CD14-positive monocyte (primary cell): ENCODE results near the gene TOR1AIP2. TPM values are rescaled to one million over a fixed set of nuclear protein-coding genes. Genes with fewer than 3 reads are reported as not detected.

Experiments used
- DNase-seq, 3 donors: peaks; one replicate each; pipeline ENCODE4 v3.0.0-alpha.2; 2011 to 2022
- H2AFZ ChIP-seq: 2 replicates; pipeline ENCODE4 v1.6.0; 2012; ENCODE audit warnings: mild to moderate bottlenecking, low read depth, low read length, inconsistent platforms; ENCODE audit not compliant: insufficient read depth, poor library complexity, severe bottlenecking
- H3K27ac ChIP-seq, 2 donors: 1 replicate in 1 of 2; 2 replicates in 1 of 2; pipeline ENCODE4 v1.5.1; 2012 to 2013; ENCODE audit warnings: low read length in 2 of 2, control low read depth in 1 of 2, inconsistent platforms in 1 of 2, low read depth in 1 of 2, mild to moderate bottlenecking in 1 of 2
- H3K27me3 ChIP-seq, 2 donors: one replicate each; pipeline versions ENCODE4 v1.6.0 to v1.6.1; 2011 to 2013; ENCODE audit warnings: low read length in 2 of 2; ENCODE audit not compliant: control insufficient read depth in 2 of 2, insufficient read depth in 2 of 2
- H3K36me3 ChIP-seq, 2 donors: replicated peaks in 1 of 2; 1 replicate in 1 of 2; 2 replicates in 1 of 2; pipeline versions ENCODE4 v1.5.1 to v1.6.1; 2012 to 2013; ENCODE audit warnings: low read length in 2 of 2, control low read depth in 1 of 2, inconsistent platforms in 1 of 2, mild to moderate bottlenecking in 1 of 2; ENCODE audit not compliant: insufficient read depth in 2 of 2, control insufficient read depth in 1 of 2
- H3K4me1 ChIP-seq, 2 donors: 1 replicate in 1 of 2; 2 replicates in 1 of 2; pipeline versions ENCODE4 v1.5.1 to v1.6.1; 2012 to 2013; ENCODE audit warnings: low read length in 2 of 2, control low read depth in 1 of 2, inconsistent platforms in 1 of 2, mild to moderate bottlenecking in 1 of 2, moderate library complexity in 1 of 2; ENCODE audit not compliant: insufficient read depth in 2 of 2, control insufficient read depth in 1 of 2
- H3K4me2 ChIP-seq: replicated peaks from 2 replicates; pipeline ENCODE3; 2012; ENCODE audit warnings: low read length, moderate library complexity, mild to moderate bottlenecking; ENCODE audit not compliant: poor library complexity, severe bottlenecking; ENCODE audit errors: extremely low read depth
- H3K4me3 ChIP-seq, 3 experiments: fragments of 200-600 bp in 1 of 3; sonication (generic) in 1 of 3; replicated peaks in 1 of 3; 1 replicate in 2 of 3; 2 replicates in 1 of 3; pipeline ENCODE4 v1.5.1; 2011 to 2013; ENCODE audit warnings: low read length in 3 of 3, mild to moderate bottlenecking in 3 of 3, control low read depth in 2 of 3, low read depth in 2 of 3, inconsistent platforms in 1 of 3, moderate library complexity in 1 of 3
- H3K79me2 ChIP-seq: 2 replicates; pipeline ENCODE4 v1.6.0; 2012; ENCODE audit warnings: mild to moderate bottlenecking, control low read depth, inconsistent platforms, low read length, moderate library complexity; ENCODE audit not compliant: insufficient read depth
- H3K9ac ChIP-seq: 2 replicates; pipeline ENCODE4 v1.6.0; 2017; ENCODE audit warnings: low read length, mild to moderate bottlenecking; ENCODE audit not compliant: insufficient read depth, poor library complexity, severe bottlenecking
- H3K9me3 ChIP-seq, 2 donors: replicated peaks in 1 of 2; 1 replicate in 1 of 2; 2 replicates in 1 of 2; pipeline versions ENCODE4 v1.5.1 to v1.6.1; 2012 to 2013; ENCODE audit warnings: low read length in 2 of 2, control low read depth in 1 of 2; ENCODE audit not compliant: control insufficient read depth in 1 of 2, insufficient read depth in 1 of 2
- H4K20me1 ChIP-seq: 2 replicates; pipeline ENCODE4 v1.6.0; 2012; ENCODE audit warnings: mild to moderate bottlenecking, low read length, control low read depth, moderate library complexity; ENCODE audit not compliant: insufficient read depth
- H3K27ac Mint-ChIP-seq, 7 donors: one replicate each; pipeline ENCODE4 v1.8.0; 2020; ENCODE audit warnings: mild to moderate bottlenecking in 7 of 7, mixed read lengths in 7 of 7, moderate library complexity in 6 of 7, inconsistent platforms in 2 of 7
- H3K27me3 Mint-ChIP-seq, 3 donors: one replicate each; pipeline ENCODE4 v1.8.0; 2021 to 2022; ENCODE audit warnings: low read depth in 3 of 3, mild to moderate bottlenecking in 3 of 3, mixed read lengths in 3 of 3, moderate library complexity in 3 of 3, inconsistent platforms in 1 of 3
- H3K36me3 Mint-ChIP-seq, 2 donors: one replicate each; pipeline ENCODE4 v1.8.0; 2020; ENCODE audit warnings: mixed read lengths in 2 of 2, inconsistent platforms in 1 of 2, mild to moderate bottlenecking in 1 of 2
- H3K4me1 Mint-ChIP-seq: one replicate; pipeline ENCODE4 v1.8.0; 2020; ENCODE audit warnings: mild to moderate bottlenecking, mixed read lengths
- H3K4me3 Mint-ChIP-seq, 2 donors: one replicate each; pipeline ENCODE4 v1.8.0; 2020; ENCODE audit warnings: mild to moderate bottlenecking in 2 of 2, mixed read lengths in 2 of 2, moderate library complexity in 1 of 2
- H3K9me3 Mint-ChIP-seq, 7 donors: one replicate each; pipeline ENCODE4 v1.8.0; 2020 to 2022; ENCODE audit warnings: mixed read lengths in 7 of 7, mild to moderate bottlenecking in 6 of 7, moderate library complexity in 6 of 7, inconsistent platforms in 2 of 7
- CTCF ChIP-seq: fragments of 200-600 bp; IDR thresholded peaks from one replicate; pipeline ENCODE4 v1.8.0; 2022; ENCODE audit warnings: antibody characterized with exemption, mild to moderate bottlenecking
- WGBS: methylation state at CpG from one replicate; pipeline ENCODE4 v1.1.5; 2013; ENCODE audit warnings: missing lambda C conversion rate; ENCODE audit not compliant: insufficient coverage; 5-methylcytosine and 5-hydroxymethylcytosine counted together
- intact Hi-C, 2 donors: fragments of 100-400 bp; cut with micrococcal nuclease; formaldehyde crosslinking; loops; one replicate each; pipeline versions ENCODE4 v1.15.0 to v1.15.1; 2023
- polyA plus RNA-seq, 3 donors: library from polyadenylated mRNA; depleted of rRNA in 1 of 3; unstranded in 2 of 3; stranded (reverse) in 1 of 3; fragments of 300-500 nt in 2 of 3; fragments of >200 nt in 1 of 3; fragmentation: Illumina TruSeq in 2 of 3; gene quantifications; 1 replicate in 2 of 3; 2 replicates in 1 of 3; pipeline ENCODE4 v1.2.3, GENCODE V29; 2012 to 2021

Gene TOR1AIP2
- polyA plus RNA-seq, 3 donors: 9.9 to 21.5 (median 20.5) TPM

DNA sequence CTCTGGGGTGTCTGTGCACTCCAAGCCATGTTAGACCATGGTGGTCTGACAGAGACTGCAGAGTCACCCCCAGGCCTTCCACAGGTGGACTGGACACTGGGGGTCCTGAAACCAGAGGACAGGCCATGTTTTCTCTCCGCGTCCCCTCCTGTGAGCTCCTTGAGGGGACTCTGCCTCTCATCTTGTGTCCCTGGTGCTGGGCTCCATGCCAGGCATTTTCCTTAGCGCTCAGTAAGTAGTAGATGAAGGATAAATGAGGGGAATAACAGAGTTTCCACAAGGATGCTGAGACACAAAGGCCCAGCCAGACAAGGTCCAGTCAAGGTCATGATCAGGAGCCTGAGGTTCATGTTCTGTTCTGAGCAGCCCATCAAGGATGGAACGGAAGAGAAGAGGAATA is 77.1 kb downstream of the TOR1AIP2 start:
- Mint-ChIP-seq H3K4me3 (no peak overlapping the region), H3K36me3 (no peaks in the 10 kb centered on the region), H3K27ac (no peak overlapping the region), H3K9me3 (peaks cover 0 to 1% (median 0%) of the 10 kb centered on the region in 7 donors), H3K4me1 (no peaks in the 10 kb centered on the region), H3K27me3 (peaks cover 1 to 5% (median 1%) of the 10 kb centered on the region in 3 donors)
- no peak overlapping the region for H3K27ac ChIP-seq
- H3K9ac ChIP-seq: no peak overlapping the region
- H3K27me3 ChIP-seq: no peaks in the 10 kb centered on the region
- no peaks in the 10 kb centered on the region for H3K36me3 ChIP-seq
- intact Hi-C loops: no loop called here
- H3K4me2 ChIP-seq: no peak overlapping the region
- no peak for TF ChIP-seq CTCF
- H3K79me2 ChIP-seq: no peaks in the 10 kb centered on the region
- H3K4me1 ChIP-seq: no peaks in the 10 kb centered on the region
- H4K20me1 ChIP-seq: no peaks in the 10 kb centered on the region
- WGBS: 97% methylated on average over 4 of the region's 4 CpGs
- H3K9me3 ChIP-seq: no peaks in the 10 kb centered on the region
- no peak for DNase-seq
- H2AFZ ChIP-seq: no peak overlapping the region
- H3K4me3 ChIP-seq: no peak overlapping the region

- no peak overlapping the region for H3K27ac ChIP-seq
- intact Hi-C loops: no loop called here
- H3K4me3 Mint-ChIP-seq: no peak overlapping the region
- TF ChIP-seq CTCF: no peak
- H3K36me3 Mint-ChIP-seq: no peaks in the 10 kb centered on the region
- H3K27ac Mint-ChIP-seq: no peak overlapping the region
- no peak overlapping the region for H3K4me2 ChIP-seq
- no peaks in the 10 kb centered on the region for H3K9me3 ChIP-seq
- peaks cover 0 to 3% (median 2%) of the 10 kb centered on the region in 3 donors for H3K27me3 Mint-ChIP-seq
- H3K4me1 ChIP-seq: no peaks in the 10 kb centered on the region
- peaks cover 0 to 1% (median 0%) of the 10 kb centered on the region in 7 donors for H3K9me3 Mint-ChIP-seq
- no peaks in the 10 kb centered on the region for H3K27me3 ChIP-seq
- H3K4me3 ChIP-seq: no peak overlapping the region
- no peaks in the 10 kb centered on the region for H3K36me3 ChIP-seq
- no peaks in the 10 kb centered on the region for H3K79me2 ChIP-seq
- H3K9ac ChIP-seq: no peak overlapping the region
- no peaks in the 10 kb centered on the region for H4K20me1 ChIP-seq
- peaks cover 7% of the 10 kb centered on the region for H3K4me1 Mint-ChIP-seq
- DNase-seq: no peak
- H2AFZ ChIP-seq: no peak overlapping the region
- WGBS: 97% methylated on average over 6 of the region's 6 CpGs
These were observed 78.6 kb downstream of the TOR1AIP2 start for GRCh38 chr1:179798864-179799516.
